Measurements from ENCODE around the gene SLC46A3.

DNA sequence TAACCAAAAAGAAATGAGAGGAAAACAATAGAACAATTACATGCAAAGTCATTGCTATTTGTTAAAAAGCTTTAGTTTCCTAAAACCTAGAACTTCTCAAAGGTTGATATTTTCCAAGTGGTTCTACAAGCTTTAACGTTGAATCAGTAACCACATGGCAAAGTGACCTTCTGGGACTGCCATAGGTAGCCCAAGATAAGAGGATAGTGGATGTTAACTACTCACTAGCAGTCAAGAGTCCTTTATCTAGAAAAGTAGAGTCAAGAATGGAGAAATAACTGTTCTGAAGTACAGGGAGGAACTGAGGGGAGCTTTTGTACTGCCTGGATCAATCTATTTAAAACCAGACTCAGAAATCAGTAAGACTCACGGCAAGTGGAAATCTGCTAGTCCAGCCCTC, 9.9 kb upstream of the SLC46A3 start:
- TF ChIP-seq CTCF (IDR thresholded peaks at IDR 0.05; ENCODE audit: low read depth, low read length, poor library complexity, severe bottlenecking) (no peak), EZH2phosphoT487 (IDR thresholded peaks at IDR 0.05; ENCODE audit: borderline replicate concordance, low read length) (no peak)

Data from DOHH2 (cell line).